DMS114 treated with DMSO at 0.1 percent for 48 hours (cell line): Measurements from ENCODE around the gene PIM1.
A peak's percentile ranks its signal among the peaks of the same experiment; 100 is the strongest.
"Not testable (repeated sequence)": the region's sequence is repeated elsewhere in the genome, so short reads cannot be mapped to it uniquely, and the experiment has no call there.

ENCODE experiments used
- DNase-seq: peaks from one replicate; lab custom pipeline; 2025; ENCODE audit not compliant: unreplicated experiment; lab: John Stamatoyannopoulos, UW

PIM1 gene

GRCh38 chr6:37169496-37170272, at the start of gene PIM1:
TSS of gene PIM1 (plus strand) at chr6:37170152. CDS start at chr6:37170576, 424 bp downstream.
- DNase-seq, result peak; percentile 95

- no peak for DNase-seq
Measured at GRCh38 chr6:37121556-37121955, 48.4 kb upstream of the PIM1 start.

- DNase-seq, result no peak
Measured at GRCh38 chr6:37122861-37123260, 47.1 kb upstream of the PIM1 start.

- DNase-seq, result no peak
Measured at GRCh38 chr6:37123957-37124729, 45.8 kb upstream of the PIM1 start.

- no peak for DNase-seq
Measured at GRCh38 chr6:37125774-37126492, 44.0 kb upstream of the PIM1 start.

GRCh38 chr6:37126493-37126958, 43.4 kb upstream of the PIM1 start:
- DNase-seq, result no peak

- DNase-seq, result no peak
Measured at GRCh38 chr6:37126961-37127616, 42.9 kb upstream of the PIM1 start.

- no peak for DNase-seq
Measured at GRCh38 chr6:37127961-37128862, 41.7 kb upstream of the PIM1 start.

- not testable (repeated sequence) for DNase-seq
Measured at GRCh38 chr6:37128863-37129443, 41.0 kb upstream of the PIM1 start.

- no peak for DNase-seq
Measured at GRCh38 chr6:37129566-37129965, 40.4 kb upstream of the PIM1 start.

GRCh38 chr6:37130704-37131103, 39.2 kb upstream of the PIM1 start:
- DNase-seq, result no peak

- DNase-seq, result no peak
Measured at GRCh38 chr6:37131104-37131959, 38.6 kb upstream of the PIM1 start.

GRCh38 chr6:37131960-37132253, 38.0 kb upstream of the PIM1 start:
- no peak for DNase-seq

GRCh38 chr6:37134036-37134395, 35.9 kb upstream of the PIM1 start:
- no peak for DNase-seq

GRCh38 chr6:37134396-37135191, 35.4 kb upstream of the PIM1 start:
- DNase-seq, result no peak

GRCh38 chr6:37135835-37136694, 33.9 kb upstream of the PIM1 start:
- DNase-seq, result no peak

- DNase-seq, result no peak
Measured at GRCh38 chr6:37136821-37137200, 33.1 kb upstream of the PIM1 start.
